WERI-Rb-1 (cell line): Measurements from ENCODE around the gene OR10J5.
"Not testable (repeated sequence)": the region's sequence is repeated elsewhere in the genome, so short reads cannot be mapped to it uniquely, and the experiment has no call there.

Experiments used
- DNase-seq: peaks from one replicate; pipeline ENCODE4 v3.0.0-alpha.2; 2020
- H3K27ac ChIP-seq: fragments of 250-450 bp; sonication (Bioruptor Pico); 2 replicates; pipeline ENCODE4 v1.5.1; 2020; ENCODE audit warnings: mild to moderate bottlenecking, moderate library complexity
- H3K27me3 ChIP-seq: fragments of 250-450 bp; sonication (Bioruptor Pico); 2 replicates; pipeline ENCODE4 v1.5.1; 2021; ENCODE audit warnings: mild to moderate bottlenecking, low read depth, moderate library complexity; ENCODE audit not compliant: insufficient read depth, severe bottlenecking
- H3K36me3 ChIP-seq: fragments of 250-450 bp; sonication (Bioruptor Pico); 2 replicates; pipeline ENCODE4 v1.5.1; 2020; ENCODE audit warnings: mild to moderate bottlenecking, moderate library complexity
- H3K4me3 ChIP-seq: 2 replicates; pipeline ENCODE4 v1.5.1; 2011; ENCODE audit warnings: low read depth, mild to moderate bottlenecking, control low read depth, low read length
- H3K9me3 ChIP-seq: fragments of 250-450 bp; sonication (Bioruptor Pico); 2 replicates; pipeline ENCODE4 v1.5.1; 2021; ENCODE audit warnings: mild to moderate bottlenecking, moderate library complexity; ENCODE audit not compliant: severe bottlenecking
- TF ChIP-seq, protein P1 (sequence below): IDR thresholded peaks from 2 replicates; pipeline ENCODE4 v1.5.1; 2011; ENCODE audit warnings: low read depth, mild to moderate bottlenecking, control low read depth, inconsistent platforms, low read length

The OR10J5 gene

DNA sequence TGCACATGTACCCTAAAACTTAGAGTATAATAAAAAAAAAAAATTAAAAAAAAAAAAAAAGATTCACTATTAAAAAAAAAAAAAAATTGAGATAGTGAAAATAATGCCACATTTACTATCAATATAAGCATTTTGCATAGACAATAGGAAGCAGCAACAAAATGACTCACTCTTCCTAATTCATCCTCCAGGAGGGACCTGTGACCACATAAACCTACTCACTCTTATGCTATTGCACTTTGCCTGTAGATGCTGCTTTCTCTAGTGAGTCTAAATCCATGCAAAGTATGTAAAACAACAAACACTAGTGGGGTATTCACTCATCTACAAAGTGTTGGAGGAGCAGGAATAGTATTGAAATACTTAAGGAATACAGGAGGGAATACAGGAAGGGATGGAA lies 2.9 kb downstream of the OR10J5 start:
- peaks cover 6% of the 10 kb centered on the region for H3K9me3 ChIP-seq

GRCh38 chr1:159524792-159525191 lies 11.0 kb downstream of the OR10J5 start:
- not testable (repeated sequence) for H3K36me3 ChIP-seq, H3K27ac ChIP-seq, DNase-seq, H3K4me3 ChIP-seq
- Histone ChIP-seq H3K27me3 (peaks cover 33% of the 10 kb centered on the region), H3K9me3 (peaks cover 15% of the 10 kb centered on the region)

More for the DNA sequence above, 2.9 kb downstream of the OR10J5 start:
- peaks cover 77% of the 10 kb centered on the region for H3K27me3 ChIP-seq
- TF ChIP-seq, protein P1, sequence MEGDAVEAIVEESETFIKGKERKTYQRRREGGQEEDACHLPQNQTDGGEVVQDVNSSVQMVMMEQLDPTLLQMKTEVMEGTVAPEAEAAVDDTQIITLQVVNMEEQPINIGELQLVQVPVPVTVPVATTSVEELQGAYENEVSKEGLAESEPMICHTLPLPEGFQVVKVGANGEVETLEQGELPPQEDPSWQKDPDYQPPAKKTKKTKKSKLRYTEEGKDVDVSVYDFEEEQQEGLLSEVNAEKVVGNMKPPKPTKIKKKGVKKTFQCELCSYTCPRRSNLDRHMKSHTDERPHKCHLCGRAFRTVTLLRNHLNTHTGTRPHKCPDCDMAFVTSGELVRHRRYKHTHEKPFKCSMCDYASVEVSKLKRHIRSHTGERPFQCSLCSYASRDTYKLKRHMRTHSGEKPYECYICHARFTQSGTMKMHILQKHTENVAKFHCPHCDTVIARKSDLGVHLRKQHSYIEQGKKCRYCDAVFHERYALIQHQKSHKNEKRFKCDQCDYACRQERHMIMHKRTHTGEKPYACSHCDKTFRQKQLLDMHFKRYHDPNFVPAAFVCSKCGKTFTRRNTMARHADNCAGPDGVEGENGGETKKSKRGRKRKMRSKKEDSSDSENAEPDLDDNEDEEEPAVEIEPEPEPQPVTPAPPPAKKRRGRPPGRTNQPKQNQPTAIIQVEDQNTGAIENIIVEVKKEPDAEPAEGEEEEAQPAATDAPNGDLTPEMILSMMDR: no peak
- H3K36me3 ChIP-seq: no peaks in the 10 kb centered on the region
- no peak for DNase-seq
- no peak overlapping the region for H3K27ac ChIP-seq
- no peak overlapping the region for H3K4me3 ChIP-seq

DNA sequence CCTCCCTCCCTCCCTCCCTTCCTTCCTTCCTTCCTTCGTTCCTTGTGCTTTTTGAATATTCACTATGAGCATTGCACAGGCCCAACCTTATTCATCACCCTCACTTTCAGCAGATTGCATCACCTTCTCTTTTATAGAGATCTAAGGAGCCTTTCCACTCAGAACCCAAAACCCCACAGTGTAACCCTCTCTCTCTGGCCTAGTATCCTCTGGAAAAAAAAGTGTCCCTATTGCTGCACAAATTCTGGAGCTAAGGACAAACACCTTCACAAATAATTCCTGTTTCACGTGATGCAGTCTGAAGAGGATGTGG lies 25.6 kb downstream of the OR10J5 start:
- TF ChIP-seq, protein P1: no peak
- Histone ChIP-seq H3K9me3 (no peaks in the 10 kb centered on the region), H3K36me3 (no peaks in the 10 kb centered on the region), H3K27ac (no peak overlapping the region), H3K4me3 (no peak overlapping the region), H3K27me3 (peaks cover 16% of the 10 kb centered on the region)
- no peak for DNase-seq

DNA sequence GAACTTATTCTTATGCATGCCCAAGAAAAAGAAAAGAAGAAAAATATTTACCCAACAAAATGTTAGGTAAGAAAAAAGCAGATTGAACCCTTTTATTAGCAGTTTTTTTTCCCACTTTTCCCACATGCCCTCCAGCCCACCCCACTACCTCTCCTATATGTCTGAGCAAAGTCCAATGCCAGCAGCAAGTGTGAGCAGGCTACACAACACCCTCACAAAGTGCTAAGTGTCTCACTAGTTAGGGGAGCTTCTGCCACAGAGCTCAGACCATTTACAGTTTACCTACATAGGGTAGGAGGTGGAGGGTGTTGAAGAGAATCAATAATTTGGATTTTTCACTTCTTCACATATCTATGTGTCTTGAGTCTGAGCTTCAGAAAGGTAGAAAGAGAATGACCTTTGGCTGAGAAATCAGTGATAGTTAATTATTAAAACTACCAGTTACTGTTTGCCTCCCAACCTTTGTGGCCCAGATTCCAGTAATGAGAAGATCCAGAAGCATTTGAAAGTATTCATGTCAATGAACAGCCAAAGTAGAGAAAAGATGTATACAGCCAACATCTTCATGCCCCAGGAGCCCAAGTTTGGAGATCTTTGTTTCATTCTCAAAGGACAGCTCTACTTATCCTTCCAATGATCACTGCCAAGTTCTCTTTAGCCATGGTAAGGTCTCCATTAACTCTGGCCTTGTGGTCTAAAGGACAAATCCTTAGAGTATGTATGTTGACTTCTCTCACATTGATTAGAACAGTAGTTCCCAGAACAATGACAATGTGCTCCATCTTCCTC lies 26.2 kb downstream of the OR10J5 start:
- no peak for DNase-seq
- peaks cover 17% of the 10 kb centered on the region for H3K27me3 ChIP-seq
- TF ChIP-seq, protein P1: no peak
- H3K9me3 ChIP-seq: no peaks in the 10 kb centered on the region
- no peak overlapping the region for H3K4me3 ChIP-seq
- no peaks in the 10 kb centered on the region for H3K36me3 ChIP-seq
- no peak overlapping the region for H3K27ac ChIP-seq

- Histone ChIP-seq H3K27me3 (peaks cover 22% of the 10 kb centered on the region), H3K4me3 (no peak overlapping the region), H3K27ac (no peak overlapping the region), H3K36me3 (no peaks in the 10 kb centered on the region), H3K9me3 (no peaks in the 10 kb centered on the region)
- TF ChIP-seq, protein P1: no peak
- no peak for DNase-seq
These were observed 26.9 kb downstream of the OR10J5 start for GRCh38 chr1:159508951-159509350.

- TF ChIP-seq, protein P1: no peak
- no peak for DNase-seq
- Histone ChIP-seq H3K36me3 (no peaks in the 10 kb centered on the region), H3K27ac (no peak overlapping the region), H3K9me3 (no peaks in the 10 kb centered on the region), H3K4me3 (no peak overlapping the region), H3K27me3 (peaks cover 48% of the 10 kb centered on the region)
These were observed 30.1 kb downstream of the OR10J5 start for GRCh38 chr1:159505676-159506075.
